ENCODE data around the gene FRMD3. TPM values are rescaled to one million over a fixed set of nuclear protein-coding genes. Genes with fewer than 3 reads are reported as not detected.

FRMD3 gene
- total RNA-seq, 1 experiment from 2014 or later, result 0.55 TPM

DNA sequence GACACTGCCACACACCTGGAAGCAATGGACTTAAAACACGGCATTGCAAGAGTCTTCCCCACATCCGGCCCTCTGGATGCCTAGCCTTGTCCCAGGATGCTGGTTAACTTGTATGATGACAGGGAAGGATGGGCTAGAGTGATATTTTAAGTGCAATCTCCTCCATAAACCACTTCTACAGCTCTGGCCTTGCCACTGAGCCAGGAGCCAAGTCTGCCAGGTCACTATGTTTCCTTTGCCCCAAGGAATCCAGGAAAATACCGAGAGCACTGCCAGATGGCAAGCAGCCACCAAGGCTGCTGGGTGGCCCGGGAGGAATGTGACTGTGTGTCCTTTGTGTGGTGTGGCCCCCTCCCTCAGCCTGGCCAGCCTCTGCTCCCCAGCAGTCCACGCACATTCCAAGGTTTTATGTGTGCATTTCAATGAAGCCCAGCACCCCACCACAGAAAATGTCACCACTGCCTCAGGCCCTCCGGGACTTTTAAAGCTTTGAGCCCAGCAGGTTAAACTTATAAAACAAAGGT is 106.0 kb downstream of the FRMD3 start:
- Histone ChIP-seq H3K4ac (ENCODE audit: low read depth, low read length) (no peak overlapping the region), H3K27ac (ENCODE audit: insufficient read length, low read depth, low read length) (no peak overlapping the region), H2BK12ac (ENCODE audit: insufficient read length, low read depth, low read length) (no peak overlapping the region), H3T11ph (ENCODE audit: low read length) (no peak overlapping the region), H3K14ac (ENCODE audit: insufficient read depth, low read length) (no peak overlapping the region), H2BK5ac (ENCODE audit: insufficient read length, low read length) (no peak overlapping the region), H3K79me2 (ENCODE audit: insufficient read depth, low read length) (no peaks in the 10 kb centered on the region), H3K9ac (ENCODE audit: extremely low read depth, insufficient read length, low read length) (no peak overlapping the region), H3K23me2 (ENCODE audit: insufficient read length, low read depth, low read length, poor library complexity, severe bottlenecking) (no peaks in the 10 kb centered on the region), H3K79me1 (ENCODE audit: insufficient read depth, low read depth, low read length, poor library complexity, severe bottlenecking) (no peaks in the 10 kb centered on the region), H3K4me2 (ENCODE audit: insufficient read depth, insufficient read length, low read length) (no peak overlapping the region), H2AFZ (ENCODE audit: low read length) (no peak overlapping the region), H4K8ac (replicated peaks; ENCODE audit: insufficient read length, low read depth, low read length) (no peak overlapping the region), H3K9me3 (ENCODE audit: control insufficient read depth, low read depth, low read length) (no peaks in the 10 kb centered on the region), H3K4me1 (ENCODE audit: insufficient read depth, low read length) (peaks cover 3% of the 10 kb centered on the region; the same call in 1 of the 2 replicates), H4K5ac (ENCODE audit: insufficient read length, low read depth, low read length) (no peak overlapping the region), H3K56ac (ENCODE audit: insufficient read length, low read depth, low read length) (no peak overlapping the region), H3K23ac (ENCODE audit: insufficient read length, low read depth, low read length) (no peak overlapping the region), H2AK5ac (ENCODE audit: insufficient read length, low read length) (no peak overlapping the region), H4K20me1 (ENCODE audit: control insufficient read depth, insufficient read depth, insufficient read length) (no peaks in the 10 kb centered on the region), H2BK15ac (ENCODE audit: low read depth, low read length) (no peak overlapping the region), H3K18ac (ENCODE audit: insufficient read length, low read depth, low read length) (no peak overlapping the region), H2BK20ac (ENCODE audit: low read depth, low read length, poor library complexity, severe bottlenecking) (no peak overlapping the region), H3K27me3 (ENCODE audit: insufficient read depth, low read length) (no peaks in the 10 kb centered on the region), H2BK120ac (ENCODE audit: low read depth, low read length, poor library complexity, severe bottlenecking) (no peak overlapping the region), H4K91ac (ENCODE audit: insufficient read length, low read depth, low read length) (no peak overlapping the region)
- DNase-seq, result peak; percentile 65
- H3K4me1 Mint-ChIP-seq, result peaks cover 13% of the 10 kb centered on the region in 2 experiments
- H3K27me3 Mint-ChIP-seq (ENCODE audit: low read depth), result no peaks in the 10 kb centered on the region
- H3K4me3 Mint-ChIP-seq, result no peak overlapping the region
- no CpG with 5 or more reads among the region's 6 CpGs for WGBS (ENCODE audit: extremely low coverage, insufficient read length, low lambda C conversion rate)
- H3K36me3 Mint-ChIP-seq (ENCODE audit: insufficient read depth in 1 of 3, low read depth in 3 of 3), result peaks cover 0 to 12% (median 5%) of the 10 kb centered on the region in 3 experiments; a peak in 4 of 7 replicates
- peaks cover 9 to 10% of the 10 kb centered on the region in 2 experiments; a peak in 4 of 5 replicates for H3K9me3 Mint-ChIP-seq
- peak overlapping the region; percentile 30 to 97 (median 73); a peak in 5 of 7 replicates for H3K27ac Mint-ChIP-seq
- TF ChIP-seq, protein P1, sequence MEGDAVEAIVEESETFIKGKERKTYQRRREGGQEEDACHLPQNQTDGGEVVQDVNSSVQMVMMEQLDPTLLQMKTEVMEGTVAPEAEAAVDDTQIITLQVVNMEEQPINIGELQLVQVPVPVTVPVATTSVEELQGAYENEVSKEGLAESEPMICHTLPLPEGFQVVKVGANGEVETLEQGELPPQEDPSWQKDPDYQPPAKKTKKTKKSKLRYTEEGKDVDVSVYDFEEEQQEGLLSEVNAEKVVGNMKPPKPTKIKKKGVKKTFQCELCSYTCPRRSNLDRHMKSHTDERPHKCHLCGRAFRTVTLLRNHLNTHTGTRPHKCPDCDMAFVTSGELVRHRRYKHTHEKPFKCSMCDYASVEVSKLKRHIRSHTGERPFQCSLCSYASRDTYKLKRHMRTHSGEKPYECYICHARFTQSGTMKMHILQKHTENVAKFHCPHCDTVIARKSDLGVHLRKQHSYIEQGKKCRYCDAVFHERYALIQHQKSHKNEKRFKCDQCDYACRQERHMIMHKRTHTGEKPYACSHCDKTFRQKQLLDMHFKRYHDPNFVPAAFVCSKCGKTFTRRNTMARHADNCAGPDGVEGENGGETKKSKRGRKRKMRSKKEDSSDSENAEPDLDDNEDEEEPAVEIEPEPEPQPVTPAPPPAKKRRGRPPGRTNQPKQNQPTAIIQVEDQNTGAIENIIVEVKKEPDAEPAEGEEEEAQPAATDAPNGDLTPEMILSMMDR (conservative IDR thresholded peaks at IDR 0.05), result no peak

Measured in H9 (cell line).